ENCODE measurements around the gene NFAM1. TPM values are rescaled to one million over a fixed set of nuclear protein-coding genes. Genes with fewer than 3 reads are reported as not detected.

Gene NFAM1
- total and polyA plus RNA-seq, 2 experiments from 2014 or later, result 0.53 to 1.0 TPM

DNA sequence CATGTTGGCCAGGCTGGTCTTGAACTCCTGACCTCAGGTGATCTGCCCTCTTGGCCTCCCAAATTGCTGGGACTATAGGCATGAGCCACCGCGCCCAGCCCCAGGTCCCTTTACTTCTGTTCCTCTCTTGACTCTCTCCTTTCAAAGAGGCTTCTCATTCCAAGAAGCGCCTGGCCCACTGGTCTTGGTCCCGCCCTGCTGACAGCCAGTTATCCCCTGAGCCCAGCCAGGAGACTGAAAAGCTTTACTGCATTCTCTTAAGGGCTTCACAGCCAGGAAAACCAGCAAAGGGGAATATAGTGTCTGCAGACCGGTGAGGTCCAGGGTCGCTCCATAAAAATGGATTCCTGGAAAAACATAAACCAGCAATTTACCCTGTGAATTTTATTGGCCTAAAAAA, 68.3 kb downstream of the NFAM1 start:
- Histone ChIP-seq H2AFZ (no peak overlapping the region), H3K79me2 (no peaks in the 10 kb centered on the region), H3K4me2 (peak overlapping the region; percentile 60), H3K36me3 (replicated peaks; ENCODE audit: insufficient read depth, low read depth) (no peaks in the 10 kb centered on the region), H3K9me2 (replicated peaks; ENCODE audit: insufficient read depth) (no peaks in the 10 kb centered on the region), H3K27me3 (peaks cover 17% of the 10 kb centered on the region), H3K27ac (peak overlapping the region; percentile 68), H3K9me3 (ENCODE audit: low read depth) (no peaks in the 10 kb centered on the region), H3K4me3 (no peak overlapping the region), H4K20me1 (ENCODE audit: insufficient read depth, poor library complexity, severe bottlenecking) (no peaks in the 10 kb centered on the region), H3K4me1 (ENCODE audit: insufficient read depth) (peaks cover 34% of the 10 kb centered on the region)
- WGBS (ENCODE audit: low lambda C conversion rate, missing lambda C conversion rate), result 65% methylated on average over 6 of the region's 6 CpGs
- DNase-seq (ENCODE audit: low spot score), result no peak
- no peak for TF ChIP-seq EZH2 (IDR thresholded peaks at IDR 0.05; ENCODE audit: borderline replicate concordance)
- TF ChIP-seq EZH2phosphoT487 (IDR thresholded peaks at IDR 0.05; ENCODE audit: low read depth, severe bottlenecking, unreplicated experiment), result no peak
- no peak for TF ChIP-seq CTCF (IDR thresholded peaks at IDR 0.05; ENCODE audit: poor library complexity)

- Histone ChIP-seq H3K27ac (no peak overlapping the region), H4K20me1 (ENCODE audit: insufficient read depth, poor library complexity, severe bottlenecking) (no peaks in the 10 kb centered on the region), H3K9me2 (replicated peaks; ENCODE audit: insufficient read depth) (no peaks in the 10 kb centered on the region), H3K9me3 (ENCODE audit: low read depth) (no peaks in the 10 kb centered on the region), H3K79me2 (no peaks in the 10 kb centered on the region), H3K36me3 (replicated peaks; ENCODE audit: insufficient read depth, low read depth) (no peaks in the 10 kb centered on the region), H3K4me3 (no peak overlapping the region), H3K27me3 (no peaks in the 10 kb centered on the region), H3K4me2 (no peak overlapping the region), H2AFZ (no peak overlapping the region), H3K4me1 (ENCODE audit: insufficient read depth) (peaks cover 18% of the 10 kb centered on the region)
- WGBS (ENCODE audit: low lambda C conversion rate, missing lambda C conversion rate), result 93% methylated on average over 10 of the region's 10 CpGs
- TF ChIP-seq EZH2phosphoT487 (IDR thresholded peaks at IDR 0.05; ENCODE audit: low read depth, severe bottlenecking, unreplicated experiment) (no peak), CTCF (IDR thresholded peaks at IDR 0.05; ENCODE audit: poor library complexity) (no peak), EZH2 (IDR thresholded peaks at IDR 0.05; ENCODE audit: borderline replicate concordance) (no peak)
- no peak for DNase-seq (ENCODE audit: low spot score)
These were observed 70.7 kb downstream of the NFAM1 start for GRCh38 chr22:42361523-42361922.

DNA sequence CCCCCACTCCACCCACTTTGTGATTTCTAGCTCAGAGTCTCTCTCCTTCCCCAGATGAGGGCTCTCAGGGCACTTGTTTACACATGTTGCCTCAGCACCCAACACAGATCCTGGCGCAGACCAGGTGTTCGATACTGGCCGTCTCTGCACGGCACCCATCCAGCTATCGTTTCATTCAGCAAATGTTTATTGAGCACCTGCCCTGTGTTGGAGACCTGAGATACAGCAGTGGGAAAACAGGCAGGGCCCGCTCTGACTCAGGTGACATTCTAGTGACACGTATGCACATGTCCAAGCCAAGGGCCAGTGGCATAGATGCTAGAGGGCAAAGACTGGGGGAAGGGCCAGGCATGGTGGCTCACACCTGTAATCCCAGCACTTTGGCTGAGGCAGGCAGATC, 71.9 kb downstream of the NFAM1 start:
- no peak for DNase-seq (ENCODE audit: low spot score)
- Histone ChIP-seq H3K4me3 (no peak overlapping the region), H3K4me2 (no peak overlapping the region), H3K4me1 (ENCODE audit: insufficient read depth) (peaks cover 8% of the 10 kb centered on the region), H3K27ac (no peak overlapping the region), H4K20me1 (ENCODE audit: insufficient read depth, poor library complexity, severe bottlenecking) (no peaks in the 10 kb centered on the region), H3K9me3 (ENCODE audit: low read depth) (no peaks in the 10 kb centered on the region), H3K9me2 (replicated peaks; ENCODE audit: insufficient read depth) (no peaks in the 10 kb centered on the region), H3K36me3 (replicated peaks; ENCODE audit: insufficient read depth, low read depth) (no peaks in the 10 kb centered on the region), H3K79me2 (no peaks in the 10 kb centered on the region), H2AFZ (no peak overlapping the region), H3K27me3 (no peaks in the 10 kb centered on the region)
- WGBS (ENCODE audit: low lambda C conversion rate, missing lambda C conversion rate), result 96% methylated on average over 7 of the region's 7 CpGs
- TF ChIP-seq CTCF (IDR thresholded peaks at IDR 0.05; ENCODE audit: poor library complexity) (no peak), EZH2 (IDR thresholded peaks at IDR 0.05; ENCODE audit: borderline replicate concordance) (no peak)
